Endodermal cell (in vitro differentiated cells): ENCODE results near the gene DENND5A. TPM values are rescaled to one million over a fixed set of nuclear protein-coding genes. Genes with fewer than 3 reads are reported as not detected.

Source experiments
- DNase-seq: peaks from one replicate; pipeline ENCODE4 v3.0.0-alpha.2; 2017
- H3K27ac ChIP-seq: 2 replicates; pipeline ENCODE4 v1.5.1; 2013; ENCODE audit warnings: mild to moderate bottlenecking, low read depth, low read length, moderate library complexity
- H3K27me3 ChIP-seq: 2 replicates; pipeline ENCODE4 v1.6.1; 2013; ENCODE audit warnings: mild to moderate bottlenecking, low read length, moderate library complexity; ENCODE audit not compliant: insufficient read depth, control insufficient read depth, poor library complexity, severe bottlenecking
- H3K36me3 ChIP-seq: 2 replicates; pipeline ENCODE4 v1.7.0; 2013; ENCODE audit warnings: mild to moderate bottlenecking, low read length, moderate library complexity; ENCODE audit not compliant: control insufficient read depth, insufficient read depth
- H3K4me1 ChIP-seq: one replicate; pipeline ENCODE4 v1.7.0; 2013; ENCODE audit warnings: low read length; ENCODE audit not compliant: control insufficient read depth, insufficient read depth
- H3K4me3 ChIP-seq: 2 replicates; pipeline ENCODE4 v1.5.1; 2013; ENCODE audit warnings: mild to moderate bottlenecking, low read length, moderate library complexity
- H3K9ac ChIP-seq: 2 replicates; pipeline ENCODE4 v1.6.1; 2013; ENCODE audit warnings: mild to moderate bottlenecking, low read length, moderate library complexity; ENCODE audit not compliant: poor library complexity, severe bottlenecking; ENCODE audit errors: extremely low read depth
- H3K9me3 ChIP-seq: 2 replicates; pipeline ENCODE4 v1.6.1; 2013; ENCODE audit warnings: mild to moderate bottlenecking, low read length, moderate library complexity; ENCODE audit not compliant: control insufficient read depth
- H3K27ac Mint-ChIP-seq: 2 replicates; pipeline ENCODE4 v1.8.0; 2020; ENCODE audit warnings: mixed read lengths
- H3K27me3 Mint-ChIP-seq: 2 replicates; pipeline ENCODE4 v1.8.0; 2021; ENCODE audit warnings: mild to moderate bottlenecking, mixed read lengths; ENCODE audit not compliant: insufficient read depth
- H3K36me3 Mint-ChIP-seq: 2 replicates; pipeline ENCODE4 v1.8.0; 2020; ENCODE audit warnings: low read depth, mixed read lengths
- H3K4me1 Mint-ChIP-seq: 2 replicates; pipeline ENCODE4 v1.8.0; 2020; ENCODE audit warnings: mixed read lengths
- H3K4me3 Mint-ChIP-seq: 2 replicates; pipeline ENCODE4 v1.8.0; 2020; ENCODE audit warnings: mild to moderate bottlenecking, moderate library complexity, mixed read lengths
- H3K9me3 Mint-ChIP-seq: 2 replicates; pipeline ENCODE4 v1.8.0; 2020; ENCODE audit warnings: mild to moderate bottlenecking, mixed read lengths
- WGBS, 2 experiments: methylation state at CpG; one replicate each; pipeline versions ENCODE4 v1.1.5 to v1.1.7; 2013; ENCODE audit warnings: missing lambda C conversion rate in 2 of 2, mixed read lengths in 1 of 2; ENCODE audit not compliant: insufficient coverage in 1 of 2, insufficient read length in 1 of 2; 5-methylcytosine and 5-hydroxymethylcytosine counted together
- total RNA-seq, 2 donors: library from RNA; stranded (reverse); fragmentation: NEBNext Ultra II Directional in 1 of 2; extraction: Animal tissue kit (Norgen Biotek cat#: 25700) in 1 of 2; gene quantifications; 2 replicates in 1 of 2; 3 replicates in 1 of 2; pipeline ENCODE4 v1.2.1, GENCODE V29; 2021
- TF ChIP-seq, protein P1 (sequence below): fragments of 200-600 bp; sonication (generic); conservative IDR thresholded peaks from 2 replicates; pipeline ENCODE4 v1.5.0; 2021; ENCODE audit warnings: antibody characterized with exemption, mild to moderate bottlenecking

DENND5A gene
- total RNA-seq, 2 donors from 2014 or later: 119 to 171 TPM

DNA sequence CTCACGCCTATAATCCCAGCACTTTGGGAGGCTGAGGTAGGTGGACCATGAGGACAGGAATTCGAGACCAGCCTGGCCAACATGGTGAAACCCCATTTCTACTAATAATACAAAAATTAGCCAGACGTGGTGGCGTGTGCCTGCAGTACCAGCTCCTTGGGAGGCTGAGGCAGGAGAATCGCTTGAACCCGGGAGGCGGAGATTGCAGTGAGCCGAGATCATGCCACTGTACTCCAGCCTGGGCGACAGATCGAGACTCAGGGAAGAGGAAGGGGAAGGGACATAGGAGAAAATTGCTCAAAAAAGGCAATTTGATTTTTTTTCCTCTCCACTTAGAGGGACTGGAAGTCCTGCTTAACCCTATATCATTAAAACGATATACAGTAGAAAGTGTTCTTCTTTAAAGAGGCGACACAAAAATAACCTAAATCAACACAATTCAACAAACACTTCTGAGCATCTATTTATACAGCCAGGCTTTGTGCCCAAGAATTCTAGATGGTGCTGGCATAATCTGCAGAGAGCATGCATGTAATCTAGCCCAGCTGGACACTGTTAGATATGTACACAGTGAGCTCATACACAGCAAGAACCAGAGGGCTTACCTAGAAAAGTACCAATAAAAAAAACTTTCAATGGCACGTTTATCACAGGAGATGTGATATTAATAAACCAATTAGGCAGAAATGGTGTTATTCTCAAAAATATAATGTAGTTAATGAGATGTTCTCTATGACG is 20.9 kb upstream of the DENND5A start:
- Mint-ChIP-seq H3K27ac (no peak overlapping the region), H3K4me1 (no peaks in the 10 kb centered on the region), H3K27me3 (no peaks in the 10 kb centered on the region), H3K4me3 (no peak overlapping the region), H3K9me3 (no peaks in the 10 kb centered on the region), H3K36me3 (peaks cover 66% of the 10 kb centered on the region)
- H3K4me3 ChIP-seq: no peak overlapping the region
- DNase-seq: no peak
- H3K9me3 ChIP-seq: no peaks in the 10 kb centered on the region
- H3K27ac ChIP-seq: no peak overlapping the region
- TF ChIP-seq, protein P1, sequence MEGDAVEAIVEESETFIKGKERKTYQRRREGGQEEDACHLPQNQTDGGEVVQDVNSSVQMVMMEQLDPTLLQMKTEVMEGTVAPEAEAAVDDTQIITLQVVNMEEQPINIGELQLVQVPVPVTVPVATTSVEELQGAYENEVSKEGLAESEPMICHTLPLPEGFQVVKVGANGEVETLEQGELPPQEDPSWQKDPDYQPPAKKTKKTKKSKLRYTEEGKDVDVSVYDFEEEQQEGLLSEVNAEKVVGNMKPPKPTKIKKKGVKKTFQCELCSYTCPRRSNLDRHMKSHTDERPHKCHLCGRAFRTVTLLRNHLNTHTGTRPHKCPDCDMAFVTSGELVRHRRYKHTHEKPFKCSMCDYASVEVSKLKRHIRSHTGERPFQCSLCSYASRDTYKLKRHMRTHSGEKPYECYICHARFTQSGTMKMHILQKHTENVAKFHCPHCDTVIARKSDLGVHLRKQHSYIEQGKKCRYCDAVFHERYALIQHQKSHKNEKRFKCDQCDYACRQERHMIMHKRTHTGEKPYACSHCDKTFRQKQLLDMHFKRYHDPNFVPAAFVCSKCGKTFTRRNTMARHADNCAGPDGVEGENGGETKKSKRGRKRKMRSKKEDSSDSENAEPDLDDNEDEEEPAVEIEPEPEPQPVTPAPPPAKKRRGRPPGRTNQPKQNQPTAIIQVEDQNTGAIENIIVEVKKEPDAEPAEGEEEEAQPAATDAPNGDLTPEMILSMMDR: no peak
- H3K36me3 ChIP-seq: peaks cover 82% of the 10 kb centered on the region
- WGBS, 2 experiments: 92 to 96% methylated on average over 5 to 14 of the region's 14 CpGs
- no peaks in the 10 kb centered on the region for H3K27me3 ChIP-seq
- H3K4me1 ChIP-seq: no peaks in the 10 kb centered on the region
- no peak overlapping the region for H3K9ac ChIP-seq

DNA sequence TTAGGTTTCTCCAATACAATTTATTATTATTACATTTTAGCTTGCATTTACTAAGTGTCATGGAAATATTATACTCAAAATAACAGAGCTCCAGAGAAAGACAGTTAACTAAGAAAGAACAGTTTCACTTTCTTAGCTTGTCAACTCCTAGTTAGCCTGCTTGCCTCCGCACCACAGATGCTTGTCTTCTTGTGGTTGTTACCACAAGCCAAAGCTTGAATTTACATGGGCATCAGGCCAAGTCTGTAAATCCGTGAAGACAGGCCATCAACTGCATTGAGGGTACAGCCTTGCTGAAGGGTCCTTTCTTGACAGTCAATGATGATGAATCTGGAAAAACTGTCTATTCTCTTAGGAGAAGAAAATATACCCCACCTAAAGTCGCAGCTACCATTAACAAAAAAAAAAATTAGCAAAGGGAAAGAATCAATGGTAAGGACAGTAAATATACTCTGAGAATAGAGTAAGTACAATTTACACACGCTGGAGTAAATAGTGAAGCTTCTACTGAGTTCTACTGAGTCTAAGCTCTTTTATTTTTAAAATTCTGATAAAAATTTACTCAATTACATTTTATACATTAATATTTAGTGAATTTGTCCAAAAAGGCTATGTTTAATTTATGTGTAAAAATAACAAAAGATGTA is 15.6 kb upstream of the DENND5A start:
- TF ChIP-seq, protein P1: no peak
- no peak overlapping the region for H3K9ac ChIP-seq
- Mint-ChIP-seq H3K27ac (no peak overlapping the region), H3K4me3 (no peak overlapping the region), H3K36me3 (peaks cover 62% of the 10 kb centered on the region), H3K9me3 (peaks cover 6% of the 10 kb centered on the region), H3K4me1 (no peaks in the 10 kb centered on the region), H3K27me3 (no peaks in the 10 kb centered on the region)
- H3K4me1 ChIP-seq: no peaks in the 10 kb centered on the region
- no peak overlapping the region for H3K4me3 ChIP-seq
- H3K27me3 ChIP-seq: no peaks in the 10 kb centered on the region
- peaks cover 55% of the 10 kb centered on the region for H3K36me3 ChIP-seq
- WGBS, 2 experiments: 95 to 100% methylated on average over 1 to 3 of the region's 4 CpGs
- no peak overlapping the region for H3K27ac ChIP-seq
- peaks cover 12% of the 10 kb centered on the region for H3K9me3 ChIP-seq
- peak; percentile 6 for DNase-seq

DNA sequence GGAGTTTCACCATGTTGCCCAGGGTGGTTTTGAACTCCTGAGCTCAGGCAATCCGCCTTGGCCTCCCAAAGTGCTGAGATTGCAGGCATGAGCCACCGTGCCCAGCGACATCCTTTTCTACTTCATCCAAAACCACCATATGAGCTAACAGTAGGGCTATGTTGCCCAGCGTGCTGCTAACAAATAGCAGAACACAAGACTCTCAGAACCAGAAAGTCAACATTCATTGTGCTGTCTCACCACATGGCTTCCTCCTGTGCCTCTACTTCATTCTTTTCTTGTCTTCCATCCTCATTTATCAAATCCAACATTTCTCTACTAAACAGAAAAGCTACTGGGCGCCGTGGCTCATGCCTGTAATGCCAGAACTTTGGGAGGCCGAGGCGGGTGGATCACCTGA is 12.0 kb upstream of the DENND5A start:
- Mint-ChIP-seq H3K9me3 (peaks cover 6% of the 10 kb centered on the region), H3K4me1 (no peaks in the 10 kb centered on the region), H3K27me3 (no peaks in the 10 kb centered on the region), H3K4me3 (no peak overlapping the region), H3K36me3 (peaks cover 34% of the 10 kb centered on the region), H3K27ac (peak overlapping the region; percentile 5)
- DNase-seq: peak; percentile 20
- TF ChIP-seq, protein P1: no peak
- no peak overlapping the region for H3K9ac ChIP-seq
- no peak overlapping the region for H3K27ac ChIP-seq
- no peak overlapping the region for H3K4me3 ChIP-seq
- 96 to 98% methylated on average over 8 of the region's 8 CpGs for WGBS, 2 experiments
- H3K9me3 ChIP-seq: peaks cover 12% of the 10 kb centered on the region
- H3K27me3 ChIP-seq: no peaks in the 10 kb centered on the region
- no peaks in the 10 kb centered on the region for H3K4me1 ChIP-seq
- peaks cover 24% of the 10 kb centered on the region for H3K36me3 ChIP-seq
